ENCODE data around the gene BIRC6.
"Not testable (repeated sequence)": the region's sequence is repeated elsewhere in the genome, so short reads cannot be mapped to it uniquely, and the experiment has no call there.

The BIRC6 gene

GRCh38 chr2:32452338-32453064 is 95.7 kb downstream of the BIRC6 start:
- no peak for DNase-seq

- DNase-seq = no peak
These were observed 96.6 kb downstream of the BIRC6 start for GRCh38 chr2:32453242-32454062.

- no peak for DNase-seq
These were observed 99.0 kb downstream of the BIRC6 start for GRCh38 chr2:32455816-32456215.

- DNase-seq = no peak
These were observed 100.0 kb downstream of the BIRC6 start for GRCh38 chr2:32456808-32457207.

- no peak for DNase-seq
These were observed 101.0 kb downstream of the BIRC6 start for GRCh38 chr2:32457814-32458213.

GRCh38 chr2:32460861-32461260 is 104.0 kb downstream of the BIRC6 start:
- DNase-seq = not testable (repeated sequence)

- DNase-seq = no peak
These were observed 106.3 kb downstream of the BIRC6 start for GRCh38 chr2:32463110-32463509.

- no peak for DNase-seq
These were observed 107.6 kb downstream of the BIRC6 start for GRCh38 chr2:32464431-32464830.

GRCh38 chr2:32472605-32473004 is 115.8 kb downstream of the BIRC6 start:
- no peak for DNase-seq

- DNase-seq = peak; percentile 47
These were observed 117.6 kb downstream of the BIRC6 start for GRCh38 chr2:32474381-32474780.

GRCh38 chr2:32478889-32479620 is 122.2 kb downstream of the BIRC6 start:
- DNase-seq = no peak

- DNase-seq = no peak
These were observed 123.2 kb downstream of the BIRC6 start for GRCh38 chr2:32479993-32480392.

GRCh38 chr2:32482471-32482870 is 125.6 kb downstream of the BIRC6 start:
- DNase-seq = no peak

- DNase-seq = no peak
These were observed 128.1 kb downstream of the BIRC6 start for GRCh38 chr2:32484937-32485336.

- no peak for DNase-seq
These were observed 128.6 kb downstream of the BIRC6 start for GRCh38 chr2:32485399-32485798.

GRCh38 chr2:32489061-32489460 is 132.2 kb downstream of the BIRC6 start:
- DNase-seq = no peak

- no peak for DNase-seq
These were observed 134.5 kb downstream of the BIRC6 start for GRCh38 chr2:32491346-32491745.

- DNase-seq = no peak
These were observed 138.3 kb downstream of the BIRC6 start for GRCh38 chr2:32495139-32495538.

GRCh38 chr2:32496662-32497061 is 139.8 kb downstream of the BIRC6 start:
- no peak for DNase-seq

GRCh38 chr2:32498306-32498705 is 141.5 kb downstream of the BIRC6 start:
- DNase-seq = no peak

GRCh38 chr2:32502941-32503340 is 146.1 kb downstream of the BIRC6 start:
- no peak for DNase-seq

GRCh38 chr2:32504877-32505478 is 148.2 kb downstream of the BIRC6 start:
- no peak for DNase-seq

- no peak for DNase-seq
These were observed 149.6 kb downstream of the BIRC6 start for GRCh38 chr2:32506446-32506845.
